Measurements from ENCODE around the gene SLC1A5.
A peak's percentile ranks its signal among the peaks of the same experiment; 100 is the strongest.
"Not testable (repeated sequence)": the region's sequence is repeated elsewhere in the genome, so short reads cannot be mapped to it uniquely, and the experiment has no call there.

The SLC1A5 gene

GRCh38 chr19:46768746-46769145 lies 19.6 kb downstream of the SLC1A5 start:
- not testable (repeated sequence) for DNase-seq (ENCODE audit: low spot score)

- DNase-seq (ENCODE audit: low spot score) = no peak
Observed at GRCh38 chr19:46766569-46767317, 21.7 kb downstream of the SLC1A5 start.

DNA sequence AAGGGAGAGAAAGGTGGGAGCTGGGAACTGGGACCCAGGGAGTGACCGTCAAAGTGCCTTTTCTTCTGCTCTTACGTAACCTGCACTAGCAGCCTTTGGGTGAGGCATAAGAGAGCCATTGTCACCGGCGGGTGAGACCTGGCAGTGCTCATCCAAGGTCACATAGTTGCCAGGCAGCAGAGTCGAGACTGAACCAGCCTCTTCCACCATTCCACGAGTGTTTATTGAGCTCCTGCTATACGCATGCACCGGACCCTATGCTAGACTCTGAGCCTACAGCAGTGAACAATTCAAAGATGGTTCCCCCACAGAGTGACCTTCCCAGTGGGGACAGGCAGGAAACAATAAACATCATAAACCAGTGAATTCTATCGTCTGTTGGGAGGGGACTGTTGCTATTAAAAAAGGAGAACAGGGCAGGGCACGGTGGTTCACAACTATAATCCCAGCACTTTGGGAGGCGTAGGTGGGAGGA lies 23.5 kb downstream of the SLC1A5 start:
- DNase-seq (ENCODE audit: low spot score) = no peak

GRCh38 chr19:46762245-46762890 lies 26.0 kb downstream of the SLC1A5 start:
- no peak for DNase-seq (ENCODE audit: low spot score)

GRCh38 chr19:46761418-46761831 lies 27.0 kb downstream of the SLC1A5 start:
- DNase-seq (ENCODE audit: low spot score) = peak; percentile 31

DNA sequence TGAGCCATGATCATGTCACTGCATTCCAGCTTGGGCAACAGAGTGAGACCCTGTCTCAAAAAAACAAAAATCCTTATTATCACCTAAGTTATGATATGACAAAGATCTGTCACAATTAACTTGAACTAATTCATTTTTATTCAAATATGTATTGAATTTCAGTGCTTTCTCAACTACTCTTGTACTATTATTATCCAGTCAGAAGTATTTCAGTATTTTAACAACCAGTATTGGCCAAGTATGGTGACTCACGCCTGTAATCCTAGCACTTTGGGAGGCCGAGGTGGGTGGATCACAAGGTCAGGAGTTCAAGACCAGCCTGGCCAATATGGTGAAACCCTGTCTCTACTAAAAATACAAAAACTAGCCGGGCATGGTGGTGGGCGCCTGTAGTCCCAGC lies 27.5 kb downstream of the SLC1A5 start:
- not testable (repeated sequence) for DNase-seq (ENCODE audit: low spot score)

GRCh38 chr19:46760363-46760762 lies 28.0 kb downstream of the SLC1A5 start:
- DNase-seq (ENCODE audit: low spot score) = no peak

DNA sequence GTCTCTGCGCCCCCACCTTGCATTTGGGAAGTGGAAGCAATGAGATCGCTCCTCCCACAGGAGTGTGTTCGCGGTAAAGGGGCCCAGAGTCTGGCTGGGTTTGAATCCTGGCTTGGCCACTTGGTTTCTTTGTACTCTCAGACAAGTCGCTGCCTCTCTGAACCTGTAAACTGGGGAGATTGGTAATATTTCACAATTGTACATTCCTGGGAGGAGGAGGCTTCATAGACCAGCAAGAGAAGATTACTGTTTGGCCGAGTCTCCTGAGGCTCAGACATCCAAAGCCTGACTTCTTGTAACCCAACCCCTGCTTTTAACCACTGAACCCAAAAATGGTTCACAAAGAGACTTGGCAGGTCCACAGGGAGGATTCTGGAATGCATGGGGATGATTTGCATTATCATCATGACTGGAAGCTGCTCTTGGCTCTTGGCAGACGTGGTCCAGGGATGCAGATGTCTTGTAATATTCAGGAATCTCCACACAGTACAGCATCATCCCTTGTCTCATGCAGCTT lies 28.5 kb downstream of the SLC1A5 start:
- DNase-seq (ENCODE audit: low spot score) = peak; percentile 97

- DNase-seq (ENCODE audit: low spot score) = no peak
Observed at GRCh38 chr19:46759206-46759605, 29.2 kb downstream of the SLC1A5 start.

DNA sequence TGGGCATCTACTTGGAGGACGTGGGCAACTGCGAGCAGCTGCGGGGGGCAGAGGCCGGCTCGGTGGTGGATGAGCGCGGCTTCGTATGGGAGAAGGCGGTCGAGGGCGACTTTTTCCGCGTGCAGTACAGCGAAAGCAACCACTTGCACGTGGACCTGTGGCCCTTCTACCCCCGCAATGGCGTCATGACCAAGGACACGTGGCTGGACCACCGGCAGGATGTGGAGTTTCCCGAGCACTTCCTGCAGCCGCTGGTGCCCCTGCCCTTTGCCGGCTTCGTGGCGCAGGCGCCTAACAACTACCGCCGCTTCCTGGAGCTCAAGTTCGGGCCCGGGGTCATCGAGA lies 31.9 kb downstream of the SLC1A5 start:
- no peak for DNase-seq (ENCODE audit: low spot score)

- no peak for DNase-seq (ENCODE audit: low spot score)
Observed at GRCh38 chr19:46755853-46756543, 32.4 kb downstream of the SLC1A5 start.

GRCh38 chr19:46755077-46755852 lies 33.1 kb downstream of the SLC1A5 start:
- peak; percentile 35 for DNase-seq (ENCODE audit: low spot score)

- DNase-seq (ENCODE audit: low spot score) = peak; percentile 48
Observed at GRCh38 chr19:46753420-46754155, 34.8 kb downstream of the SLC1A5 start.

DNA sequence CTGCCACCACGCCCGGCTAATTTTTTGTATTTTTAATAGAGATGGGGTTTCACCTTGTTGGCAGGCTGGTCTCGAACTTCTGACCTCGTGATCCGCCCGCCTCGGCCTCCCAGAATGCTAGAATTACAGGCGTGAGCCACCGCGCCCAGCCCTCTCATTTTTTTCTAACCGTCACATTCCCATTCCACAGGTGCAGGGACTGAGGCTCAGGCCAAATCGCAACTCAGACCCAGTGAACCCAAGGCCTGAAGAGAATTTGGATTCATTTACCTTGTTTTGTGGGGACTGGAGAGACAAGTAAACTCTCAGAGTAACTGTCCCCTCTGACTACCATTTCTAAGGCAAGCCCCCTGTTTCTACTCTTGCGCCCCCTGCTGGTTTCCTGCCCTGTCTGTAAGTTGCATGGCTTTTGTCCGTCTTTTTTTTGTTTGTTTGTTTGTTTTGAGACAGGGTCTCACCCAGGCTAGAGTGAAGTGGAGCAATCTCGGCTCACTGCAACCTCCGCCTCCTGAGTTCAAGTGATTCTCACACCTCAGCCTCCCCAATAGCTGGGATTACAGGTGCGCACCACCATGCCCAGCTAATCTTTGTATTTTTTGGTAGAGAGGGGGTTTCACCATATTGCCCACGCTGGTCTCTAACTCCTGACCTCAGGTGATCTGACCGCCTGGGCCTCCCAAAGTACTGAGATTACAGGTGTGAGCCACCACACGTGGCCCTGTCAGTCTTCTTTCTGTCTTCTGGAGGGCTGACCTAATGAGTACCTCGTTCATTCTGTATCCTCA lies 39.9 kb downstream of the SLC1A5 start:
- DNase-seq (ENCODE audit: low spot score) = peak; percentile 67

DNA sequence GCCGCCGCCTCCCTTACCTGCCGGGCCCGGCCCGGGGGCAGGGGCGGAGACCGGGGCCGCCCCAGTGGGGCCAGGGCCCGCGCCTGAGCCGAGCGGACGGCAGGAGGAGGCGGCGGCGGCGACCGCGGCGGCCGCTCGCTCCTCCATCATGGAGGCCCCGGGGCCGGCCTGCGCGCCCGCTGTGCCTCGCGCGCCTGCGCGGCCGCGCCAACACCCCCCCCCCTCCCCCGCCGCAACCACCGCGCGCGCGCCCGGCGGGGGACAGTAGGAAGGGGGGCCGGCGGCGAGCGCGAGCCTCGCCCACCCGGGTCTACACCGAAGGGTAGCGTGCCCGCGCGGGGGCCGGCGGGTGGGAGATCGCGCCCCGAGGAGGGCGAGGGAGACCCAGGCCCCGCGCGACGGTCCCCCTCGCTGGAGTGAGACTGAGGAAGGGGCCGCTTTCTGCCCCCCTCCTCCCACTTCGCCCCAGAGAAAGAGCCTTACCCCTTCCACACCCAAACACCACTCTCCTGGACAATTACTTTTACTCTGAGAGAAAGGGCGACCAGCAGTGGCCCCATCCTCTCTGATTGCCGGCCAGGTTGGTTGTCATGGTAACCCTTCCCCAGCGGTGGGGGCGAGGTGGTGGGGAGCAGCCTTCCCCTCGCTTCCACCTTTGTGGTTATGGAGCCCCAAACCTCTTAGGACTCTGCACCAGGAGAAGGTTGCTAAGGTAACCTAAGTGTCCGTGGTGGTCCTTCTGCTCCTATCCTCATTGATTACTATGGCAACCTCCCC lies 41.9 kb downstream of the SLC1A5 start, which contains the start of gene STRN4:
STRN4 (minus strand) TSS at position 170 of the 777 bp plus-strand sequence; CDS start at position 150, 20 bp downstream.
- peak; percentile 97 for DNase-seq (ENCODE audit: low spot score)

- peak; percentile 52 for DNase-seq (ENCODE audit: low spot score)
Observed at GRCh38 chr19:46745521-46746280, 42.7 kb downstream of the SLC1A5 start, which contains the start of gene FKRP. TSS of gene FKRP (plus strand) at chr19:46746057. CDS start at chr19:46755451, 9,394 bp downstream.

DNA sequence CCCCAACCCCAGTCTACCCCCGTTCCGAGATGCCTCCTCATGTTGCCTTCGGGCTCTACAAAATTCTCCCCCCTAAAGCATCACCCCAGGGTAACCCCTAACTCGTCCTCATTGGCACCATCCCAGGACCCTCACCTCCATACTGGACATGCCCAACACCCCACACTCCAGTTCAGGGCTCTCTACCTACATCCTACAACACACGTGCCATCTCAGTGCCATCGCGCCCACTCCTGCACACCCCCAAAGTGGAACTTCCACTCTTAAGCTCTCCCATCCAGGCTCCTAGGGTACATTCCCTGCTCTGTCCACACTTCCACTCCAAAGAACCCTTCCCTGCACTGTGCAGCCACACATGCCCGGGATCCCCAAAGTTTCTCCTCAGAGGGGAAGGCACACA lies 43.4 kb downstream of the SLC1A5 start:
- DNase-seq (ENCODE audit: low spot score) = no peak

- DNase-seq (ENCODE audit: low spot score) = no peak
Observed at GRCh38 chr19:46744005-46744691, 44.2 kb downstream of the SLC1A5 start.

All from AG08395 (cell line).